ENCODE data around the gene IER3. TPM values are rescaled to one million over a fixed set of nuclear protein-coding genes. Genes with fewer than 3 reads are reported as not detected.

Gene IER3
- polyA plus RNA-seq, 1 of the 3 experiments (the other 2 are of a cell fraction), result 12.9 TPM

DNA sequence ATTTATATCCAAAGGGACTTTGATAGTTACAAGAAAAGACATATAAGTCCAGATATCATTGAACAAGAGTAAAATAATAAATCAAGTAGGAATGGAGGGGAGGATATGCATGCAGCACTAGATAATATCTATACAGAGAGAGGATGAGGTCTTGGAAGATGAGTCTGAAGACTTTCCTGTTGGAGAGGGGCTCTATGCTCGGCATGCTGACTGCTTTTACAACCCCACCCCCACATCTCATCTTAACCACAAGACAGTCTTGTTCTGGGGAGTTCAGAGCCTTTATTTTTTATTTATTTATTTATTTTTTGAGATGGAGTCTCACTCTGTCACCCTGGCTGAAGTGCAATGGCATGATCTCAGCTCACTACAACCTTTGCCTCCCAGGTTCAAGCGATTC is 48.4 kb upstream of the IER3 start (continued):
- TF ChIP-seq, protein P1, sequence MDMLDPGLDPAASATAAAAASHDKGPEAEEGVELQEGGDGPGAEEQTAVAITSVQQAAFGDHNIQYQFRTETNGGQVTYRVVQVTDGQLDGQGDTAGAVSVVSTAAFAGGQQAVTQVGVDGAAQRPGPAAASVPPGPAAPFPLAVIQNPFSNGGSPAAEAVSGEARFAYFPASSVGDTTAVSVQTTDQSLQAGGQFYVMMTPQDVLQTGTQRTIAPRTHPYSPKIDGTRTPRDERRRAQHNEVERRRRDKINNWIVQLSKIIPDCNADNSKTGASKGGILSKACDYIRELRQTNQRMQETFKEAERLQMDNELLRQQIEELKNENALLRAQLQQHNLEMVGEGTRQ (IDR thresholded peaks at IDR 0.05; ENCODE audit: borderline replicate concordance, low read depth, low read length), result no peak
- no peak for TF ChIP-seq RCOR1 (IDR thresholded peaks at IDR 0.05; ENCODE audit: low read length)

DNA sequence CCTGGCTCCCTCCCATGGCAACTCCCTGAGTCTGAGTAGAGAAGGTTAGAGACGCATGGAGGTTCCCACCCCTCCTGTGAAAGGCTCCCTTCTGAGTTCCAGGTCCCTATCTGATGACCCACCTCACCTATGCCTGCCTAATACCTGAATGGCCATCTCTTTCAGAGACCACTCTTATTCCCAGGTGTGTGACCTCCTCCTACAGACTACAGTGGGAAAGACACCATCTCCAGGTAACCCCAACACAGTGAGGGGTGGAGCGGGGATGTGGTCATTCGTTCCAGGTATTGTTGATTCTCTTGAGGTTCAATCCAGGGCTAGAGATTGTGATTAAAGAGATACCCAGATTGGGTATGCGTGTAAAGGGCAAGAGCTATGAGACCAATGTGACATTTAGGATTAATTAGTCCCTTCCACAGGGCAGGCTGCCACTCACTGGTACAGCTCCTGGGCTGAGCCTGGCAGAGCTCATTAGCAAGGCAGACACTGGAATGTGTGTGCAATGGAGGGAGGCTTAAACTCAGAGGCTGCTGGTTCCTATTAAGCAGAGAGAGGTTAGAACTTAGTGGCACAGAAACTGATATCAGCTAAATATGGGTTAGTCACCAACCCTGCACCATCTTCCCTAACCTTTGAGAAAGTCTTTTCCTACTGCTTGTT is 46.5 kb upstream of the IER3 start:
- ChIA-PET POLR2A (interaction anchor here (1.6 kb wide), 1 partner anchor 65 kb away, joined by 3 read pairs; no protein-coding TSS in a partner anchor), CTCF (interaction anchor here (0.7 to 1.3 kb wide), 6 partner anchors 38 to 296 kb away, joined by 3 to 4 read pairs (median 3); no protein-coding TSS in a partner anchor)
- Histone ChIP-seq H3F3A (replicated peaks; ENCODE audit: insufficient read depth) (no peaks in the 10 kb centered on the region), H3K4me3 (ENCODE audit: low read depth in 2 of 2, low read length in 1 of 2) (no peak overlapping the region), H2AFZ (ENCODE audit: low read depth) (no peak overlapping the region), H3K9me3 (no peaks in the 10 kb centered on the region), H3K9ac (no peak overlapping the region), H3K79me2 (ENCODE audit: insufficient read depth) (no peaks in the 10 kb centered on the region), H3K4me2 (no peak overlapping the region), H4K20me1 (ENCODE audit: insufficient read depth) (no peaks in the 10 kb centered on the region), H3K36me3 (replicated peaks in 1 of 2; ENCODE audit: control insufficient read depth in 1 of 2, insufficient read depth in 2 of 2, low read length in 1 of 2) (no peaks in the 10 kb centered on the region), H3K9me2 (no peaks in the 10 kb centered on the region), H3K27me3 (ENCODE audit: insufficient read depth) (no peaks in the 10 kb centered on the region), H3K27ac (ENCODE audit: low read depth in 2 of 2, low read length in 1 of 2) (no peak overlapping the region; a peak in 1 of 4 replicates), H3K4me1 (ENCODE audit: control insufficient read depth in 1 of 2, insufficient read depth in 2 of 2, low read depth in 1 of 2, low read length in 1 of 2) (peaks cover 4 to 8% of the 10 kb centered on the region in 2 experiments; a peak in 1 of 4 replicates)
- TF ChIP-seq, protein P2, sequence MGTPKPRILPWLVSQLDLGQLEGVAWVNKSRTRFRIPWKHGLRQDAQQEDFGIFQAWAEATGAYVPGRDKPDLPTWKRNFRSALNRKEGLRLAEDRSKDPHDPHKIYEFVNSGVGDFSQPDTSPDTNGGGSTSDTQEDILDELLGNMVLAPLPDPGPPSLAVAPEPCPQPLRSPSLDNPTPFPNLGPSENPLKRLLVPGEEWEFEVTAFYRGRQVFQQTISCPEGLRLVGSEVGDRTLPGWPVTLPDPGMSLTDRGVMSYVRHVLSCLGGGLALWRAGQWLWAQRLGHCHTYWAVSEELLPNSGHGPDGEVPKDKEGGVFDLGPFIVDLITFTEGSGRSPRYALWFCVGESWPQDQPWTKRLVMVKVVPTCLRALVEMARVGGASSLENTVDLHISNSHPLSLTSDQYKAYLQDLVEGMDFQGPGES (IDR thresholded peaks at IDR 0.05; ENCODE audit: low read depth, low read length), result no peak
- no peak for TF ChIP-seq FOSL2 (IDR thresholded peaks at IDR 0.05; ENCODE audit: borderline replicate concordance, low read depth)
- TF ChIP-seq YY1 (IDR thresholded peaks at IDR 0.05; ENCODE audit: low read depth), result no peak
- no peak for TF ChIP-seq TEAD4 (IDR thresholded peaks at IDR 0.05; ENCODE audit: borderline replicate concordance, insufficient read depth)
- TF ChIP-seq NRF1 (IDR thresholded peaks at IDR 0.05; ENCODE audit: low read depth, low read length), result no peak
- TF ChIP-seq, protein P3, sequence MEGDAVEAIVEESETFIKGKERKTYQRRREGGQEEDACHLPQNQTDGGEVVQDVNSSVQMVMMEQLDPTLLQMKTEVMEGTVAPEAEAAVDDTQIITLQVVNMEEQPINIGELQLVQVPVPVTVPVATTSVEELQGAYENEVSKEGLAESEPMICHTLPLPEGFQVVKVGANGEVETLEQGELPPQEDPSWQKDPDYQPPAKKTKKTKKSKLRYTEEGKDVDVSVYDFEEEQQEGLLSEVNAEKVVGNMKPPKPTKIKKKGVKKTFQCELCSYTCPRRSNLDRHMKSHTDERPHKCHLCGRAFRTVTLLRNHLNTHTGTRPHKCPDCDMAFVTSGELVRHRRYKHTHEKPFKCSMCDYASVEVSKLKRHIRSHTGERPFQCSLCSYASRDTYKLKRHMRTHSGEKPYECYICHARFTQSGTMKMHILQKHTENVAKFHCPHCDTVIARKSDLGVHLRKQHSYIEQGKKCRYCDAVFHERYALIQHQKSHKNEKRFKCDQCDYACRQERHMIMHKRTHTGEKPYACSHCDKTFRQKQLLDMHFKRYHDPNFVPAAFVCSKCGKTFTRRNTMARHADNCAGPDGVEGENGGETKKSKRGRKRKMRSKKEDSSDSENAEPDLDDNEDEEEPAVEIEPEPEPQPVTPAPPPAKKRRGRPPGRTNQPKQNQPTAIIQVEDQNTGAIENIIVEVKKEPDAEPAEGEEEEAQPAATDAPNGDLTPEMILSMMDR (IDR thresholded peaks at IDR 0.05), result no peak
- WGBS (ENCODE audit: low lambda C conversion rate), result 97% methylated on average over 4 of the region's 4 CpGs
- no peak for DNase-seq

DNA sequence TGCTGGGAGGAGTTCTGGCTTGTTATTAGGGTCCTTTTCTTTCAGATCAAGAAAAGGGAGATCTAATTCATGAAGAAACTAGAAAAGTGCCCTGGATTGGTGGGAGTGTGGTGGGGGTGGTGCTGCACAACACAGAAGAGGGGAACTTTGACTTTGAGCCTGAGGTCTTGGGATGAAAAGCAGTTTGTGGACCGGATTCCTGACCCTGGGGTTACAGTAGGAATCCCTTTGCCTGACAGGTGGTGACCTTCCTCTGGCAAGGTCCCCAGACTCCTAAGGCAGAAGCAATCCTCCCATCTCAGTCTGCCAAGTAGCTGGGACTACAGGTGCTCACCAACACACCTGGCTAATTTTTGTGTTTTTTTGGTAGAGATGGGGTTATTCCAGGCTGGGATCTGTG is 45.3 kb upstream of the IER3 start:
- Histone ChIP-seq H3F3A (replicated peaks; ENCODE audit: insufficient read depth) (no peaks in the 10 kb centered on the region), H3K27me3 (ENCODE audit: insufficient read depth) (no peaks in the 10 kb centered on the region), H3K79me2 (ENCODE audit: insufficient read depth) (no peaks in the 10 kb centered on the region), H3K27ac (ENCODE audit: low read depth in 2 of 2, low read length in 1 of 2) (no peak overlapping the region), H3K36me3 (replicated peaks in 1 of 2; ENCODE audit: control insufficient read depth in 1 of 2, insufficient read depth in 2 of 2, low read length in 1 of 2) (no peaks in the 10 kb centered on the region), H3K4me1 (ENCODE audit: control insufficient read depth in 1 of 2, insufficient read depth in 2 of 2, low read depth in 1 of 2, low read length in 1 of 2) (peaks cover 4 to 8% of the 10 kb centered on the region in 2 experiments; a peak in 1 of 4 replicates), H2AFZ (ENCODE audit: low read depth) (no peak overlapping the region), H3K4me3 (ENCODE audit: low read depth in 2 of 2, low read length in 1 of 2) (no peak overlapping the region), H3K9me3 (no peaks in the 10 kb centered on the region), H3K9ac (no peak overlapping the region), H4K20me1 (ENCODE audit: insufficient read depth) (no peaks in the 10 kb centered on the region), H3K4me2 (no peak overlapping the region), H3K9me2 (no peaks in the 10 kb centered on the region)
- DNase-seq, result no peak
- ChIA-PET CTCF (interaction anchor here (1.1 to 1.6 kb wide), 2 partner anchors 87 to 248 kb away, joined by 3 to 4 read pairs; no protein-coding TSS in a partner anchor), POLR2A (no interaction called here)
- TF ChIP-seq EZH2phosphoT487 (IDR thresholded peaks at IDR 0.05; ENCODE audit: borderline replicate concordance, low read depth), result no peak
- TF ChIP-seq GABPA (IDR thresholded peaks at IDR 0.05; ENCODE audit: low read depth), result no peak
- TF ChIP-seq RCOR1 (IDR thresholded peaks at IDR 0.05; ENCODE audit: low read length), result no peak
- TF ChIP-seq, protein P4, sequence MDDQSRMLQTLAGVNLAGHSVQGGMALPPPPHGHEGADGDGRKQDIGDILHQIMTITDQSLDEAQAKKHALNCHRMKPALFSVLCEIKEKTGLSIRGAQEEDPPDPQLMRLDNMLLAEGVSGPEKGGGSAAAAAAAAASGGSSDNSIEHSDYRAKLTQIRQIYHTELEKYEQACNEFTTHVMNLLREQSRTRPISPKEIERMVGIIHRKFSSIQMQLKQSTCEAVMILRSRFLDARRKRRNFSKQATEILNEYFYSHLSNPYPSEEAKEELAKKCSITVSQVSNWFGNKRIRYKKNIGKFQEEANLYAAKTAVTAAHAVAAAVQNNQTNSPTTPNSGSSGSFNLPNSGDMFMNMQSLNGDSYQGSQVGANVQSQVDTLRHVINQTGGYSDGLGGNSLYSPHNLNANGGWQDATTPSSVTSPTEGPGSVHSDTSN (IDR thresholded peaks at IDR 0.05), result no peak
- no peak for TF ChIP-seq ELF1 (IDR thresholded peaks at IDR 0.05)
- no peak for TF ChIP-seq FOXJ3 (CRISPR knock-in tag; IDR thresholded peaks at IDR 0.05)
- TF ChIP-seq CHD2 (IDR thresholded peaks at IDR 0.05; ENCODE audit: low read length, partially characterized antibody), result no peak
- no peak for TF ChIP-seq GATA2 (CRISPR knock-in tag; IDR thresholded peaks at IDR 0.05)
- TF ChIP-seq TCF12 (IDR thresholded peaks at IDR 0.05), result no peak
- TF ChIP-seq EP300 (IDR thresholded peaks at IDR 0.05; ENCODE audit: borderline replicate concordance in 1 of 2, low read depth in 1 of 2, low read length in 1 of 2), result no peak
- TF ChIP-seq FOXM1 (IDR thresholded peaks at IDR 0.05; ENCODE audit: low read depth), result no peak
- TF ChIP-seq POLR2AphosphoS5 (IDR thresholded peaks at IDR 0.05; ENCODE audit: low read depth, low read length), result no peak
- 43% methylated on average over 1 of the region's 1 CpG for WGBS (ENCODE audit: low lambda C conversion rate)
